Ramos (cell line): ENCODE data around the gene RNF135.
"Not testable (repeated sequence)": the region's sequence is repeated elsewhere in the genome, so short reads cannot be mapped to it uniquely, and the experiment has no call there.

Experiments
- in situ Hi-C: fragments of 300-500 bp; cut with MboI; formaldehyde crosslinking; loops from one replicate; pipeline ENCODE4 v1.14.3; 2022; ENCODE audit warnings: low sequenced_read_pairs; ENCODE audit not compliant: unreplicated experiment

The RNF135 gene

GRCh38 chr17:30954046-30954830 lies 16.6 kb upstream of the RNF135 start:
- in situ Hi-C loops: no loop called here

- in situ Hi-C loops: no loop called here
These were observed 14.0 kb upstream of the RNF135 start for GRCh38 chr17:30956764-30957374.

- in situ Hi-C loops: no loop called here
These were observed 13.1 kb upstream of the RNF135 start for GRCh38 chr17:30957741-30958140.

- in situ Hi-C loops: no loop called here
These were observed 12.7 kb upstream of the RNF135 start for GRCh38 chr17:30958187-30958586.

GRCh38 chr17:30961209-30962188 lies 9.3 kb upstream of the RNF135 start:
- in situ Hi-C loops: no loop called here

- in situ Hi-C loops: not testable (repeated sequence)
These were observed 6.5 kb upstream of the RNF135 start for GRCh38 chr17:30964312-30964711.

- in situ Hi-C loops: no loop called here
These were observed 6.0 kb upstream of the RNF135 start for GRCh38 chr17:30964876-30965275.

GRCh38 chr17:30965686-30966085 lies 5.2 kb upstream of the RNF135 start:
- in situ Hi-C loops: no loop called here

GRCh38 chr17:30967911-30968310 lies 2.9 kb upstream of the RNF135 start:
- in situ Hi-C loops: not testable (repeated sequence)

GRCh38 chr17:30969989-30970830 lies 629 bp upstream of the RNF135 start:
- in situ Hi-C loops: no loop called here

- in situ Hi-C loops: no loop called here
These were observed 4.4 kb downstream of the RNF135 start for GRCh38 chr17:30975042-30975820.

- in situ Hi-C loops: not testable (repeated sequence)
These were observed 9.1 kb downstream of the RNF135 start for GRCh38 chr17:30979919-30980318.

GRCh38 chr17:30981531-30982519 lies 11.0 kb downstream of the RNF135 start:
- in situ Hi-C loops: no loop called here

GRCh38 chr17:30982855-30983254 lies 12.0 kb downstream of the RNF135 start:
- in situ Hi-C loops: no loop called here

GRCh38 chr17:30990458-30990857 lies 19.6 kb downstream of the RNF135 start:
- in situ Hi-C loops: no loop called here

- in situ Hi-C loops: no loop called here
These were observed 21.7 kb downstream of the RNF135 start for GRCh38 chr17:30992551-30992950.

- in situ Hi-C loops: no loop called here
These were observed 24.5 kb downstream of the RNF135 start for GRCh38 chr17:30995347-30995746.

GRCh38 chr17:30996486-30996885 lies 25.6 kb downstream of the RNF135 start:
- in situ Hi-C loops: no loop called here
